Mesendoderm (in vitro differentiated cells): ENCODE measurements around the gene MET.
"Not testable (repeated sequence)": the region's sequence is repeated elsewhere in the genome, so short reads cannot be mapped to it uniquely, and the experiment has no call there.

Source experiments
- DNase-seq: peaks from one replicate; pipeline ENCODE4 v3.0.0; 2013
- H2AK5ac ChIP-seq: 2 replicates; pipeline ENCODE4 v1.6.1; 2013; ENCODE audit warnings: low read length, inconsistent platforms
- H2BK120ac ChIP-seq: 2 replicates; pipeline ENCODE4 v1.6.1; 2013; ENCODE audit warnings: low read depth, mild to moderate bottlenecking, low read length, moderate library complexity, mixed read lengths
- H2BK15ac ChIP-seq: replicated peaks from 2 replicates; pipeline ENCODE4 v1.6.1; 2013; ENCODE audit warnings: low read depth, mild to moderate bottlenecking, moderate library complexity
- H2BK5ac ChIP-seq: 2 replicates; pipeline ENCODE4 v1.6.1; 2013; ENCODE audit warnings: low read length, inconsistent platforms
- H3K18ac ChIP-seq: 2 replicates; pipeline ENCODE4 v1.6.1; 2013; ENCODE audit warnings: mild to moderate bottlenecking, low read length, mixed read lengths
- H3K23ac ChIP-seq: one replicate; pipeline ENCODE4 v1.6.1; 2013; ENCODE audit warnings: low read length
- H3K27ac ChIP-seq: 2 replicates; pipeline ENCODE4 v1.5.1; 2013; ENCODE audit warnings: low read depth, mild to moderate bottlenecking, inconsistent platforms, low read length, moderate library complexity
- H3K27me3 ChIP-seq: 2 replicates; pipeline ENCODE4 v1.6.1; 2013; ENCODE audit warnings: low read length, control low read depth, mild to moderate bottlenecking, inconsistent platforms; ENCODE audit not compliant: insufficient read depth, poor library complexity
- H3K36me3 ChIP-seq: 2 replicates; pipeline ENCODE4 v1.6.1; 2013; ENCODE audit warnings: low read length, inconsistent platforms; ENCODE audit not compliant: control insufficient read depth, insufficient read depth
- H3K4ac ChIP-seq: one replicate; pipeline ENCODE4 v1.6.1; 2013; ENCODE audit warnings: low read depth, mild to moderate bottlenecking, low read length, moderate library complexity
- H3K4me1 ChIP-seq: 2 replicates; pipeline ENCODE4 v1.6.1; 2013; ENCODE audit warnings: low read depth, low read length, inconsistent platforms; ENCODE audit not compliant: control insufficient read depth
- H3K4me2 ChIP-seq: 2 replicates; pipeline ENCODE4 v1.6.1; 2013; ENCODE audit warnings: low read length
- H3K4me3 ChIP-seq: 2 replicates; pipeline ENCODE4 v1.5.1; 2013; ENCODE audit warnings: mild to moderate bottlenecking, low read length
- H3K56ac ChIP-seq: one replicate; pipeline ENCODE4 v1.6.1; 2013; ENCODE audit warnings: low read length
- H3K79me1 ChIP-seq: 2 replicates; pipeline ENCODE4 v1.6.1; 2013; ENCODE audit warnings: low read length, inconsistent platforms
- H3K79me2 ChIP-seq: 2 replicates; pipeline ENCODE4 v1.6.1; 2013; ENCODE audit warnings: mild to moderate bottlenecking, low read length; ENCODE audit not compliant: control insufficient read depth, insufficient read depth
- H3K9ac ChIP-seq: 2 replicates; pipeline ENCODE4 v1.6.1; 2013; ENCODE audit warnings: low read length, inconsistent platforms
- H4K5ac ChIP-seq: one replicate; pipeline ENCODE4 v1.6.1; 2013; ENCODE audit warnings: low read length
- H4K8ac ChIP-seq: one replicate; pipeline ENCODE4 v1.6.1; 2013; ENCODE audit warnings: low read depth, mild to moderate bottlenecking, control low read depth, low read length, moderate library complexity
- WGBS: extraction: QIAGEN DNeasy Blood & Tissue Kit; methylation state at CpG from one replicate; pipeline ENCODE4 v1.1.7; 2013; ENCODE audit warnings: low lambda C conversion rate, missing lambda C conversion rate; ENCODE audit not compliant: insufficient coverage; ENCODE audit errors: extremely low coverage; 5-methylcytosine and 5-hydroxymethylcytosine counted together

The MET gene

DNA sequence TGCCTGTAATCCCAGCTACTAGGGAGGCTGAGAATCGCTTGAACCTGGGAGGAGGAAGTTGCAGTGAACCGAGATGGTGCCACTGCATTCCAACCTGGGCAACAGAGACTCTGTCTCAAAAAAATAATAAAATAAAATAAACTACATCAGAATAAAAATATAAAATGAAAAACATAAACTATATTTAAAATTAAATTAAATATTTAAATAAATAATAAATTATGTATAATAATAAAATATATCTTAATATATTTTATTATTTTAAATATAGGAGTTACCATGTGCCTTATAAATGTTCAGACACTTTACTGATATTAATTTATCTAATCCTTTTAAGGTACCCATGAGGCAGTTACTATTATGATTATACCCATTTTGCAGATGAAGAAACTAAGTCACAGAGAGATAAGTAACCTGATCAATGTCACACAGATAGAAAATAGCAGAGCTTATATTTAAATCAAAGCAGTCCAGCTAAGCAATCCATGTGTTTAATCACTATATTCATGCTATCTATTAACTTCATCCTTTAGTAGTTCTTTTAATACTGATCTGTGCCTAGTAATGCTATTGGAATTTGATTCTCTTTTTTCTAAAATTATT is 30.3 kb upstream of the MET start:
- Histone ChIP-seq H3K18ac (no peak overlapping the region), H3K4me3 (no peak overlapping the region), H3K27ac (no peak overlapping the region), H3K79me1 (no peaks in the 10 kb centered on the region), H3K4me2 (no peak overlapping the region), H3K79me2 (no peaks in the 10 kb centered on the region), H3K36me3 (no peaks in the 10 kb centered on the region), H2BK15ac (no peak overlapping the region), H3K4ac (no peak overlapping the region), H3K9ac (no peak overlapping the region), H2AK5ac (no peak overlapping the region), H2BK5ac (no peak overlapping the region), H4K8ac (no peak overlapping the region), H3K23ac (no peak overlapping the region), H4K5ac (no peak overlapping the region), H3K56ac (no peak overlapping the region), H2BK120ac (no peak overlapping the region), H3K4me1 (no peaks in the 10 kb centered on the region), H3K27me3 (no peaks in the 10 kb centered on the region)
- no CpG with 5 or more reads among the region's 2 CpGs for WGBS
- no peak for DNase-seq

- H3K4me1 ChIP-seq, H3K23ac ChIP-seq: not testable (repeated sequence)
Observed at GRCh38 chr7:116643148-116643547, 28.8 kb upstream of the MET start.

GRCh38 chr7:116644628-116645027 is 27.4 kb upstream of the MET start:
- H3K4ac ChIP-seq, result no peak overlapping the region
- no peaks in the 10 kb centered on the region for H3K27me3 ChIP-seq
- H2AK5ac ChIP-seq, result no peak overlapping the region
- H2BK120ac ChIP-seq, result no peak overlapping the region
- H4K8ac ChIP-seq, result no peak overlapping the region
- no peaks in the 10 kb centered on the region for H3K79me2 ChIP-seq
- WGBS, result no CpG with 5 or more reads among the region's 6 CpGs
- DNase-seq, result no peak
- H3K79me1 ChIP-seq, result no peaks in the 10 kb centered on the region
- no peak overlapping the region for H3K56ac ChIP-seq
- H3K27ac ChIP-seq, result no peak overlapping the region
- no peaks in the 10 kb centered on the region for H3K36me3 ChIP-seq
- H3K4me2 ChIP-seq, result no peak overlapping the region
- H3K23ac ChIP-seq, result no peak overlapping the region
- no peaks in the 10 kb centered on the region for H3K4me1 ChIP-seq
- no peak overlapping the region for H3K4me3 ChIP-seq
- H2BK15ac ChIP-seq, result no peak overlapping the region
- H4K5ac ChIP-seq, result no peak overlapping the region
- H2BK5ac ChIP-seq, result no peak overlapping the region
- no peak overlapping the region for H3K9ac ChIP-seq
- no peak overlapping the region for H3K18ac ChIP-seq

More at GRCh38 chr7:116643148-116643547, 28.8 kb upstream of the MET start:
- H2BK5ac ChIP-seq, H4K8ac ChIP-seq, H3K4me2 ChIP-seq, H3K36me3 ChIP-seq, H3K79me1 ChIP-seq, H3K18ac ChIP-seq, H3K79me2 ChIP-seq, H3K56ac ChIP-seq, H2BK120ac ChIP-seq, H2BK15ac ChIP-seq, H3K27ac ChIP-seq, DNase-seq, H3K9ac ChIP-seq, H2AK5ac ChIP-seq, H3K4me3 ChIP-seq, H3K4ac ChIP-seq, H3K27me3 ChIP-seq, H4K5ac ChIP-seq: not testable (repeated sequence)
- no CpG with 5 or more reads among the region's 4 CpGs for WGBS

DNA sequence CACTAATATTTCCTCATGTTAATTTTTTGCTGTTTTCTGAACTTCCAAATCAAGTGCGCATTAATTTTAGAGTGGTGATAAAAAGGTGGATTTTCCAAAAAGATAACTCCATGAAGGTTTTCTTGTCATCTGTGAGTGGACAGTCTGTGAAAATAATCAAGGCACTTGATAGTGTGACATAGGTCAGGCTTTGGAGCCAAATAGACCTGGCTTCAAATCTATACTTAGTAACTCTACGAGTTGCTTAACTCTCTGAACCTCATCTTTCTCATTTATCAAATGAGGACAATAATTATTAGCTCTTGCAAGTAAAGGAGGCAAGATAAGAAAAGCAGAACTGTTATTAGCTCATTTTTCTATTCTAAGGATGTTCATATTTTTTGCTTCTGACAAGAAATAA is 24.7 kb upstream of the MET start:
- no CpG with 5 or more reads among the region's 2 CpGs for whole genome bisulfite sequencing
- H2BK120ac ChIP-seq, result no peak overlapping the region
- no peak overlapping the region for H3K9ac ChIP-seq
- H4K8ac ChIP-seq, result no peak overlapping the region
- H3K18ac ChIP-seq, result no peak overlapping the region
- H3K27me3 ChIP-seq, result no peaks in the 10 kb centered on the region
- no peak overlapping the region for H3K4me3 ChIP-seq
- H3K36me3 ChIP-seq, result no peaks in the 10 kb centered on the region
- no peaks in the 10 kb centered on the region for H3K4me1 ChIP-seq
- H2BK5ac ChIP-seq, result no peak overlapping the region
- H3K27ac ChIP-seq, result no peak overlapping the region
- H2AK5ac ChIP-seq, result no peak overlapping the region
- no peaks in the 10 kb centered on the region for H3K79me2 ChIP-seq
- H3K4ac ChIP-seq, result no peak overlapping the region
- H3K4me2 ChIP-seq, result no peak overlapping the region
- DNase-seq, result no peak
- no peaks in the 10 kb centered on the region for H3K79me1 ChIP-seq
- H3K56ac ChIP-seq, result no peak overlapping the region
- H4K5ac ChIP-seq, result no peak overlapping the region
- no peak overlapping the region for H2BK15ac ChIP-seq
- no peak overlapping the region for H3K23ac ChIP-seq

- Histone ChIP-seq H3K36me3 (no peaks in the 10 kb centered on the region), H3K4me3 (no peak overlapping the region), H4K5ac (no peak overlapping the region), H3K4ac (no peak overlapping the region), H3K56ac (no peak overlapping the region), H4K8ac (no peak overlapping the region), H2AK5ac (no peak overlapping the region), H3K4me2 (no peak overlapping the region), H3K4me1 (no peaks in the 10 kb centered on the region), H3K9ac (no peak overlapping the region), H3K18ac (no peak overlapping the region), H2BK5ac (no peak overlapping the region), H3K27me3 (no peaks in the 10 kb centered on the region), H2BK120ac (no peak overlapping the region), H3K79me2 (no peaks in the 10 kb centered on the region), H3K79me1 (no peaks in the 10 kb centered on the region), H2BK15ac (no peak overlapping the region), H3K27ac (no peak overlapping the region), H3K23ac (no peak overlapping the region)
- no CpG with 5 or more reads among the region's 2 CpGs for WGBS
- DNase-seq, result no peak
Observed at GRCh38 chr7:116647861-116648260, 24.1 kb upstream of the MET start.

DNA sequence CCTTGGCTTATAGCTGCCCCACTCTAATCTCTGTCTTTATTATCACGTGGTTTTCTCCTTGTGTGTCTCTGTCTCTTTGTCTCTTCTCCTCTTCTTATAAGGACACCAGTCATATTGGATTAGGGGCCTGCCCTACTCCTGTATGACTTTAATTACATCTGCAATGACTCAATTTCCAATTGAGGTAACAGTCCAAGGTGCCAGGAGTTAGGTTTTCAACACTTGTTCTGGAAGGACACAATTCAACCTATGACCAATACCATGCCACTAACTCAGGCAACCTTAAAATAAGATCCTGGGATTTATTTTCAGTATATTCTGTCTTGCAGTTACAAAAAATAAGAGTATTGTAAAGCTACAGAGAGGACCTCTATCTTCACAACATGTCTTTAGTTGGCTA is 21.6 kb upstream of the MET start:
- Histone ChIP-seq H3K27me3 (no peaks in the 10 kb centered on the region), H2BK5ac (no peak overlapping the region), H3K4me1 (no peaks in the 10 kb centered on the region), H3K23ac (no peak overlapping the region), H3K79me2 (no peaks in the 10 kb centered on the region), H2AK5ac (no peak overlapping the region), H3K79me1 (no peaks in the 10 kb centered on the region), H3K4ac (no peak overlapping the region), H3K56ac (no peak overlapping the region), H3K4me3 (no peak overlapping the region), H3K9ac (no peak overlapping the region), H3K36me3 (no peaks in the 10 kb centered on the region), H4K8ac (no peak overlapping the region), H3K18ac (no peak overlapping the region), H4K5ac (no peak overlapping the region), H2BK15ac (no peak overlapping the region), H2BK120ac (no peak overlapping the region), H3K4me2 (no peak overlapping the region), H3K27ac (no peak overlapping the region)
- no peak for DNase-seq
- WGBS, result no CpG with 5 or more reads among the region's 1 CpG
